SK-N-SH (cell line): Measurements from ENCODE around the gene CINP. TPM values are rescaled to one million over a fixed set of nuclear protein-coding genes. Genes with fewer than 3 reads are reported as not detected.

ENCODE experiments used
- CTCF ChIA-PET: fragments of 300-600, 350-600 bp; formaldehyde crosslinking; extraction: SDS; loops from one replicate; lab custom pipeline; 2021; lab: Yijun Ruan, JAX
- POLR2A ChIA-PET: fragments of 350-600 bp; sonication (Branson Sonifier 250); formaldehyde crosslinking; extraction: SDS; loops from one replicate; lab custom pipeline; 2020; ENCODE audit warnings: antibody characterized with exemption, inconsistent platforms; lab: Yijun Ruan, JAX
- DNase-seq: peaks from one replicate; pipeline ENCODE4 v3.0.0; 2012
- H2AFZ ChIP-seq: fragments of 200-600 bp; sonication (generic); 2 replicates; pipeline ENCODE4 v1.8.1; 2016; ENCODE audit warnings: antibody characterized with exemption, mild to moderate bottlenecking, low read depth
- H3F3A ChIP-seq: fragments of 200-600 bp; sonication (generic); replicated peaks from 2 replicates; pipeline ENCODE3; 2016; ENCODE audit warnings: antibody characterized with exemption, mild to moderate bottlenecking; ENCODE audit not compliant: insufficient read depth
- H3K27ac ChIP-seq, 2 experiments: fragments of 200-500 bp in 1 of 2; fragments of 200-600 bp in 1 of 2; sonication (Bioruptor generic) in 1 of 2; sonication (generic), shearing (Covaris generic) in 1 of 2; 2 replicates each; pipeline versions ENCODE4 v1.5.1 to v1.6.1; 2014 to 2016; ENCODE audit warnings: low read depth in 2 of 2, inconsistent platforms in 1 of 2, low read length in 1 of 2, mild to moderate bottlenecking in 1 of 2, mixed read lengths in 1 of 2
- H3K27me3 ChIP-seq: fragments of 200-600 bp; sonication (generic), shearing (Covaris generic); 2 replicates; pipeline ENCODE4 v1.6.1; 2016; ENCODE audit warnings: mixed run types; ENCODE audit not compliant: insufficient read depth
- H3K36me3 ChIP-seq, 2 experiments: fragments of 200-500 bp in 1 of 2; fragments of 200-600 bp in 1 of 2; sonication (Bioruptor generic) in 1 of 2; sonication (generic) in 1 of 2; replicated peaks in 1 of 2; 2 replicates each; pipeline versions ENCODE3 to v1.5.1; 2014 to 2016; ENCODE audit warnings: low read length in 1 of 2, mild to moderate bottlenecking in 1 of 2; ENCODE audit not compliant: insufficient read depth in 2 of 2, control insufficient read depth in 1 of 2
- H3K4me1 ChIP-seq, 2 experiments: fragments of 200-500 bp in 1 of 2; fragments of 200-600 bp in 1 of 2; sonication (Bioruptor generic) in 1 of 2; sonication (generic), shearing (Covaris generic) in 1 of 2; 2 replicates each; pipeline versions ENCODE4 v1.5.1 to v1.6.1; 2014 to 2016; ENCODE audit warnings: low read depth in 1 of 2, low read length in 1 of 2, mixed run types in 1 of 2; ENCODE audit not compliant: insufficient read depth in 2 of 2, control insufficient read depth in 1 of 2
- H3K4me2 ChIP-seq: fragments of 200-600 bp; sonication (generic), shearing (Covaris generic); 2 replicates; pipeline ENCODE4 v1.6.1; 2017; ENCODE audit warnings: mixed run types
- H3K4me3 ChIP-seq, 2 experiments: fragments of 200-500 bp in 1 of 2; fragments of 200-600 bp in 1 of 2; sonication (Bioruptor generic) in 1 of 2; sonication (generic), shearing (Covaris generic) in 1 of 2; 2 replicates each; pipeline versions ENCODE4 v1.5.1 to v1.8.1; 2014 to 2016; ENCODE audit warnings: low read depth in 2 of 2, inconsistent platforms in 1 of 2, low read length in 1 of 2, mild to moderate bottlenecking in 1 of 2, mixed read lengths in 1 of 2, moderate library complexity in 1 of 2
- H3K79me2 ChIP-seq: fragments of 200-600 bp; sonication (generic); 2 replicates; pipeline ENCODE4 v1.8.1; 2017; ENCODE audit warnings: mild to moderate bottlenecking; ENCODE audit not compliant: insufficient read depth
- H3K9ac ChIP-seq: fragments of 200-600 bp; sonication (generic); 2 replicates; pipeline ENCODE4 v1.6.1; 2017; ENCODE audit warnings: mixed run types
- H3K9me2 ChIP-seq: fragments of 200-600 bp; sonication (generic); 2 replicates; pipeline ENCODE4 v1.6.1; 2017; ENCODE audit warnings: mixed run types
- H3K9me3 ChIP-seq: fragments of 200-600 bp; sonication (generic); 2 replicates; pipeline ENCODE4 v1.6.1; 2017; ENCODE audit warnings: mixed run types, mild to moderate bottlenecking, moderate library complexity
- H4K20me1 ChIP-seq: fragments of 200-600 bp; sonication (generic); 2 replicates; pipeline ENCODE4 v1.6.1; 2017; ENCODE audit warnings: mild to moderate bottlenecking, mixed run types; ENCODE audit not compliant: insufficient read depth
- CHD2 ChIP-seq: fragments of 150-350 bp; IDR thresholded peaks from 2 replicates; pipeline ENCODE4 v1.6.1; 2018; ENCODE audit warnings: low read length; ENCODE audit not compliant: partially characterized antibody
- CTCF ChIP-seq: fragments of 200-600 bp; sonication (generic); IDR thresholded peaks from 2 replicates; pipeline ENCODE4 v1.6.1; 2017; ENCODE audit warnings: antibody characterized with exemption, mild to moderate bottlenecking, moderate library complexity
- ELF1 ChIP-seq: IDR thresholded peaks from 2 replicates; pipeline ENCODE4 v1.4.0; 2012
- EZH2phosphoT487 ChIP-seq: fragments of 200-600 bp; sonication (generic); IDR thresholded peaks from 2 replicates; pipeline ENCODE4 v1.6.1; 2017; ENCODE audit warnings: low read depth, mixed run types, mild to moderate bottlenecking, antibody characterized with exemption, moderate library complexity, borderline replicate concordance
- FOSL2 ChIP-seq: IDR thresholded peaks from 2 replicates; pipeline ENCODE4 v1.4.0; 2012; ENCODE audit warnings: low read depth, mild to moderate bottlenecking, moderate library complexity, borderline replicate concordance
- FOXM1 ChIP-seq: IDR thresholded peaks from 2 replicates; pipeline ENCODE4 v1.4.0; 2012; ENCODE audit warnings: low read depth, mild to moderate bottlenecking
- GABPA ChIP-seq: IDR thresholded peaks from 2 replicates; pipeline ENCODE4 v1.4.0; 2012; ENCODE audit warnings: low read depth, mild to moderate bottlenecking
- GATA2 ChIP-seq: sonication (generic); formaldehyde crosslinking; IDR thresholded peaks from 2 replicates; pipeline ENCODE4 v1.5.0; 2020; ENCODE audit warnings: mild to moderate bottlenecking, missing genetic modification reagents
- JUND ChIP-seq: IDR thresholded peaks from 2 replicates; pipeline ENCODE4 v1.4.0; 2012
- MXI1 ChIP-seq: IDR thresholded peaks from 2 replicates; pipeline ENCODE4 v1.6.1; 2012; ENCODE audit warnings: mild to moderate bottlenecking, low read depth, low read length, improper control_type of control experiment
- NFIC ChIP-seq: IDR thresholded peaks from 2 replicates; pipeline ENCODE4 v1.4.0; 2012; ENCODE audit warnings: borderline replicate concordance
- POLR2AphosphoS5 ChIP-seq: IDR thresholded peaks from 2 replicates; pipeline ENCODE4 v1.6.1; 2012; ENCODE audit warnings: low read depth, low read length
- RAD21 ChIP-seq: IDR thresholded peaks from 2 replicates; pipeline ENCODE4 v1.6.1; 2012; ENCODE audit warnings: mild to moderate bottlenecking, low read length
- RCOR1 ChIP-seq: fragments of 150-350 bp; IDR thresholded peaks from 2 replicates; pipeline ENCODE4 v1.6.1; 2017; ENCODE audit warnings: antibody characterized with exemption, low read length
- REST ChIP-seq: IDR thresholded peaks from 2 replicates; pipeline ENCODE4 v1.6.1; 2012; ENCODE audit warnings: mild to moderate bottlenecking, low read depth, low read length, moderate library complexity
- RFX5 ChIP-seq: IDR thresholded peaks from 2 replicates; pipeline ENCODE4 v1.6.1; 2012; ENCODE audit warnings: mild to moderate bottlenecking, improper control_type of control experiment, low read length
- SIN3A ChIP-seq: IDR thresholded peaks from 2 replicates; pipeline ENCODE4 v1.6.1; 2012; ENCODE audit warnings: low read depth, mild to moderate bottlenecking, low read length, moderate library complexity, borderline replicate concordance
- SMC3 ChIP-seq: IDR thresholded peaks from 2 replicates; pipeline ENCODE4 v1.6.1; 2012; ENCODE audit warnings: low read depth, low read length, improper control_type of control experiment
- TAF1 ChIP-seq: IDR thresholded peaks from 2 replicates; pipeline ENCODE4 v1.6.1; 2012; ENCODE audit warnings: low read depth, mild to moderate bottlenecking, low read length, moderate library complexity, borderline replicate concordance
- TEAD4 ChIP-seq: IDR thresholded peaks from 2 replicates; pipeline ENCODE4 v1.4.0; 2012; ENCODE audit warnings: mild to moderate bottlenecking, borderline replicate concordance; ENCODE audit not compliant: insufficient read depth
- YY1 ChIP-seq: IDR thresholded peaks from 2 replicates; pipeline ENCODE4 v1.4.0; 2012; ENCODE audit warnings: low read depth, mild to moderate bottlenecking
- WGBS: methylation state at CpG from one replicate; pipeline ENCODE4 v1.1.6; 2017; ENCODE audit warnings: low lambda C conversion rate; 5-methylcytosine and 5-hydroxymethylcytosine counted together
- polyA plus RNA-seq, 3 experiments: library from polyadenylated mRNA; depleted of rRNA; stranded (reverse); fragments of >200 nt; gene quantifications; 2 replicates each; pipeline ENCODE4 v1.2.3, GENCODE V29; 2012
- TF ChIP-seq, protein P1 (sequence below): IDR thresholded peaks from 2 replicates; pipeline ENCODE4 v1.4.0; 2012; ENCODE audit warnings: low read depth, borderline replicate concordance
- TF ChIP-seq, protein P2 (sequence below): IDR thresholded peaks from 2 replicates; pipeline ENCODE4 v1.4.0; 2012; ENCODE audit warnings: low read depth

The CINP gene
- polyA plus RNA-seq, 1 of the 3 experiments (the other 2 are of a cell fraction) = 50.4 TPM

DNA sequence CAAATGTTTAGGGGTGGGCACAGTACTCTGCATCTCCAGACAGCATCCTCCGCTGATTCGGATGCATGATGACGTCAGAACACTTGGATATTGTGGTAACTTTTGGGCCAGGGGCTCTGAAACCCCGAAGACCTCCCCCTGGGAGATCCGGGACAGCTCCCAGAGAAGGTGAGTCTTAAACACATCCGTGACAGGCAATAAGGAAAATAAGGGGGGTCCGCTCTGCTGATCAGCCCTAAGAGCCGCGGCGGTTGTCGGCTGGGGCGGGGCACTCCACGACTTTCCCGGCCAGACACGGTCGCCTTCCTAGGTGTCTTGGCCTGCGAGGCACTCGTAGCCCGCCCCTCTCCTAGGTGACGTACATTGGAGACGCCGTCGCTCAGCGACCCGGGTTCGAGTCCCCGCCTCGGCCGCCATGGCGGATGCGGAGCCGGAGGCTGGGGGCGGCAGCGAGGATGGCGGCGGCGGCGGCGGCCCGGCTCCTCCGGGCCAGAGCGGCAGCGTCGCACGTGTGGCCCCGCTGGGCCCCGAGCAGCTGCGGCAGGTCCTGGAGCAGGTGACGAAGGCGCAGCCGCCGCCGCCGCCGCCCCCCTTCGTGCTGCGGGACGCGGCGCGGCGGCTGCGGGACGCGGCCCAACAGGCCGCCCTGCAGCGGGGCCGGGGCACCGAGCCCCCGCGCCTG, 43.2 kb downstream of the CINP start, which contains the start of gene ZNF839:
Gene ZNF839, plus strand, starts transcription at position 396 of the 682 bp plus-strand sequence. Its CDS starts 20 bp downstream, at position 416.
- Histone ChIP-seq H2AFZ (peak within 1 kb of the TSS; percentile 64), H3K27ac (peak within 1 kb of the TSS; percentile 59 to 86), H4K20me1 (no peaks in the 10 kb centered on the region), H3K4me2 (peak within 1 kb of the TSS; percentile 89), H3K27me3 (no peaks in the 10 kb centered on the region), H3F3A (peaks cover 20% of the 10 kb centered on the region), H3K9me3 (no peaks in the 10 kb centered on the region), H3K36me3 (peaks cover 0 to 5% of the 10 kb centered on the region in 2 experiments), H3K9me2 (no peaks in the 10 kb centered on the region), H3K4me3 (peak within 1 kb of the TSS; percentile 77 to 80), H3K4me1 (peaks cover 5 to 28% of the 10 kb centered on the region in 2 experiments; a peak in 3 of 4 replicates), H3K9ac (peak within 1 kb of the TSS; percentile 89), H3K79me2 (peaks cover 18% of the 10 kb centered on the region)
- TF ChIP-seq ELF1 (peak; percentile 69), FOXM1 (no peak), CTCF (no peak), RCOR1 (peak; percentile 57; the same call in 1 of the 2 replicates), TEAD4 (no peak), NFIC (0 out of 2 replicates have a peak, but pooled peaks have one; percentile 14), REST (peak; percentile 71; the same call in 1 of the 2 replicates), RAD21 (no peak), JUND (no peak), SMC3 (0 out of 2 replicates have a peak, but pooled peaks have one; percentile 1), TAF1 (peak; percentile 66; the same call in 1 of the 2 replicates), POLR2AphosphoS5 (peak; percentile 40; the same call in 1 of the 2 replicates), GATA2 (no peak), SIN3A (peak; percentile 90), EZH2phosphoT487 (no peak), CHD2 (peak; percentile 80), YY1 (peak; percentile 87), MXI1 (peak; percentile 80), GABPA (no peak), RFX5 (0 out of 2 replicates have a peak, but pooled peaks have one; percentile 65), FOSL2 (no peak)
- TF ChIP-seq, protein P1, sequence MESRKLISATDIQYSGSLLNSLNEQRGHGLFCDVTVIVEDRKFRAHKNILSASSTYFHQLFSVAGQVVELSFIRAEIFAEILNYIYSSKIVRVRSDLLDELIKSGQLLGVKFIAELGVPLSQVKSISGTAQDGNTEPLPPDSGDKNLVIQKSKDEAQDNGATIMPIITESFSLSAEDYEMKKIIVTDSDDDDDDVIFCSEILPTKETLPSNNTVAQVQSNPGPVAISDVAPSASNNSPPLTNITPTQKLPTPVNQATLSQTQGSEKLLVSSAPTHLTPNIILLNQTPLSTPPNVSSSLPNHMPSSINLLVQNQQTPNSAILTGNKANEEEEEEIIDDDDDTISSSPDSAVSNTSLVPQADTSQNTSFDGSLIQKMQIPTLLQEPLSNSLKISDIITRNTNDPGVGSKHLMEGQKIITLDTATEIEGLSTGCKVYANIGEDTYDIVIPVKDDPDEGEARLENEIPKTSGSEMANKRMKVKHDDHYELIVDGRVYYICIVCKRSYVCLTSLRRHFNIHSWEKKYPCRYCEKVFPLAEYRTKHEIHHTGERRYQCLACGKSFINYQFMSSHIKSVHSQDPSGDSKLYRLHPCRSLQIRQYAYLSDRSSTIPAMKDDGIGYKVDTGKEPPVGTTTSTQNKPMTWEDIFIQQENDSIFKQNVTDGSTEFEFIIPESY = peak; percentile 48; the same call in 1 of the 2 replicates
- TF ChIP-seq, protein P2, sequence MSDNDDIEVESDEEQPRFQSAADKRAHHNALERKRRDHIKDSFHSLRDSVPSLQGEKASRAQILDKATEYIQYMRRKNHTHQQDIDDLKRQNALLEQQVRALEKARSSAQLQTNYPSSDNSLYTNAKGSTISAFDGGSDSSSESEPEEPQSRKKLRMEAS = 0 out of 2 replicates have a peak, but pooled peaks have one; percentile 33
- POLR2A ChIA-PET = interaction anchor here (0.7 to 1.0 kb wide), 2 partner anchors 9 to 232 kb away, joined by 3 read pairs; no protein-coding TSS in a partner anchor
- DNase-seq = peak; percentile 94
- WGBS = 0% methylated on average over 14 of the region's 71 CpGs
- CTCF ChIA-PET = interaction anchor here (0.9 to 7.4 kb wide), 6 partner anchors 10 to 358 kb away, joined by 3 to 65 read pairs (median 4); no protein-coding TSS in a partner anchor
